Thyroid gland (tissue), 4 donors: ENCODE results near the gene HS6ST2. TPM values are rescaled to one million over a fixed set of nuclear protein-coding genes. Genes with fewer than 3 reads are reported as not detected.

Experiments used
- DNase-seq, 2 donors: peaks; one replicate each; pipeline ENCODE4 v3.0.0-alpha.2; 2019
- H3K27ac ChIP-seq, 3 donors: fragments of 200-600 bp; sonication (generic); 1 replicate in 2 of 3; 2 replicates in 1 of 3; pipeline ENCODE4 v1.5.1; 2016 to 2019; ENCODE audit warnings: mild to moderate bottlenecking in 1 of 3, moderate library complexity in 1 of 3
- H3K27me3 ChIP-seq: fragments of 200-600 bp; sonication (generic); one replicate; pipeline ENCODE4 v1.5.1; 2019
- H3K36me3 ChIP-seq, 2 donors: fragments of 200-600 bp; sonication (generic); one replicate each; pipeline ENCODE4 v1.5.1; 2016 to 2019
- H3K4me1 ChIP-seq, 2 donors: fragments of 200-600 bp; sonication (generic); one replicate each; pipeline ENCODE4 v1.5.1; 2017 to 2019
- H3K4me3 ChIP-seq, 3 donors: fragments of 200-600 bp; sonication (generic); replicated peaks in 1 of 3; 1 replicate in 2 of 3; 2 replicates in 1 of 3; pipeline ENCODE4 v1.5.1; 2016; ENCODE audit warnings: mild to moderate bottlenecking in 1 of 3
- H3K9me3 ChIP-seq: fragments of 200-600 bp; sonication (generic); one replicate; pipeline ENCODE4 v1.5.1; 2017
- CTCF ChIP-seq, 6 experiments: fragments of 200-600 bp in 3 of 6; fragments of 450-650 bp in 3 of 6; sonication (generic) in 3 of 6; IDR thresholded peaks; one replicate each; pipeline ENCODE4 v1.5.1; 2016 to 2019; ENCODE audit warnings: antibody characterized with exemption in 6 of 6, mild to moderate bottlenecking in 2 of 6, inconsistent platforms in 1 of 6, moderate library complexity in 1 of 6
- POLR2A ChIP-seq, 2 donors: fragments of 450-650 bp; IDR thresholded peaks; one replicate each; pipeline ENCODE4 v1.6.1; 2017; ENCODE audit warnings: antibody characterized with exemption in 2 of 2, mild to moderate bottlenecking in 2 of 2, moderate library complexity in 1 of 2
- WGBS, 2 donors: methylation state at CpG; one replicate each; pipeline ENCODE4 v1.1.5; 2017; 5-methylcytosine and 5-hydroxymethylcytosine counted together
- intact Hi-C: fragments of 100-400 bp; cut with DNase I; formaldehyde crosslinking; loops from one replicate; pipeline ENCODE4 v1.15.1; 2023
- total RNA-seq, 4 donors: library from RNA; depleted of rRNA; stranded (reverse); fragments of >200 nt; gene quantifications; one replicate each; pipeline ENCODE4 v1.2.3, GENCODE V29; 2016

Gene HS6ST2
- total RNA-seq, 4 donors from 2014 or later, result 0.11 to 0.78 (median 0.38) TPM; not detected in 1

GRCh38 chrX:132730266-132730665, 228.2 kb downstream of the HS6ST2 start:
- TF ChIP-seq CTCF (IDR thresholded peaks at IDR 0.05) (no peak), POLR2A (IDR thresholded peaks at IDR 0.05) (no peak)
- DNase-seq, result no peak
- H3K27ac ChIP-seq, result no peak overlapping the region
- H3K27me3 ChIP-seq, result no peaks in the 10 kb centered on the region
- intact Hi-C loops, result no loop called here
- no peaks in the 10 kb centered on the region for H3K36me3 ChIP-seq
- no peaks in the 10 kb centered on the region for H3K9me3 ChIP-seq
- 83 to 90% methylated on average over 8 to 10 of the region's 10 CpGs for WGBS, 2 donors
- no peaks in the 10 kb centered on the region for H3K4me1 ChIP-seq
- H3K4me3 ChIP-seq, result no peak overlapping the region

- TF ChIP-seq POLR2A (IDR thresholded peaks at IDR 0.05), result no peak
- no peak for TF ChIP-seq CTCF (IDR thresholded peaks at IDR 0.05)
- Histone ChIP-seq H3K27ac (no peak overlapping the region), H3K27me3 (no peaks in the 10 kb centered on the region), H3K4me3 (no peak overlapping the region), H3K4me1 (no peaks in the 10 kb centered on the region), H3K9me3 (no peaks in the 10 kb centered on the region), H3K36me3 (no peaks in the 10 kb centered on the region)
- DNase-seq, result no peak
- WGBS, 2 donors, result 77 to 84% methylated on average over 6 of the region's 6 CpGs
- intact Hi-C loops, result no loop called here
Measured at GRCh38 chrX:132728296-132728695, 230.1 kb downstream of the HS6ST2 start.

GRCh38 chrX:132718431-132718958, 239.9 kb downstream of the HS6ST2 start:
- Histone ChIP-seq H3K27ac (no peak overlapping the region), H3K4me3 (no peak overlapping the region), H3K27me3 (no peaks in the 10 kb centered on the region), H3K36me3 (no peaks in the 10 kb centered on the region), H3K9me3 (no peaks in the 10 kb centered on the region), H3K4me1 (no peaks in the 10 kb centered on the region)
- 0 to 93% methylated on average over 1 of the region's 1 CpG for WGBS, 2 donors
- intact Hi-C loops, result no loop called here
- no peak for TF ChIP-seq CTCF (IDR thresholded peaks at IDR 0.05)
- no peak for TF ChIP-seq POLR2A (IDR thresholded peaks at IDR 0.05)
- no peak for DNase-seq

- Histone ChIP-seq H3K4me1 (no peaks in the 10 kb centered on the region), H3K9me3 (no peaks in the 10 kb centered on the region), H3K4me3 (no peak overlapping the region), H3K27me3 (no peaks in the 10 kb centered on the region), H3K27ac (no peak overlapping the region), H3K36me3 (no peaks in the 10 kb centered on the region)
- intact Hi-C loops, result no loop called here
- 39 to 41% methylated on average over 3 of the region's 3 CpGs for whole genome bisulfite sequencing, 2 donors
- no peak for TF ChIP-seq POLR2A (IDR thresholded peaks at IDR 0.05)
- TF ChIP-seq CTCF (IDR thresholded peaks at IDR 0.05), result no peak
- DNase-seq, result no peak
Measured at GRCh38 chrX:132716006-132716405, 242.4 kb downstream of the HS6ST2 start.

GRCh38 chrX:132714913-132715312, 243.5 kb downstream of the HS6ST2 start:
- TF ChIP-seq POLR2A (IDR thresholded peaks at IDR 0.05), result no peak
- TF ChIP-seq CTCF (IDR thresholded peaks at IDR 0.05), result no peak
- Histone ChIP-seq H3K27ac (no peak overlapping the region), H3K9me3 (no peaks in the 10 kb centered on the region), H3K36me3 (no peaks in the 10 kb centered on the region), H3K4me1 (no peaks in the 10 kb centered on the region), H3K27me3 (no peaks in the 10 kb centered on the region), H3K4me3 (no peak overlapping the region)
- DNase-seq, result no peak
- WGBS, 2 donors, result 86 to 94% methylated on average over 1 to 2 of the region's 5 CpGs
- intact Hi-C loops, result no loop called here
